Measurements from ENCODE around the gene PXDN.
"Not testable (repeated sequence)": the region's sequence is repeated elsewhere in the genome, so short reads cannot be mapped to it uniquely, and the experiment has no call there.

The PXDN gene

GRCh38 chr2:1705557-1706076, 38.7 kb downstream of the PXDN start:
- TF ChIP-seq, protein P1, sequence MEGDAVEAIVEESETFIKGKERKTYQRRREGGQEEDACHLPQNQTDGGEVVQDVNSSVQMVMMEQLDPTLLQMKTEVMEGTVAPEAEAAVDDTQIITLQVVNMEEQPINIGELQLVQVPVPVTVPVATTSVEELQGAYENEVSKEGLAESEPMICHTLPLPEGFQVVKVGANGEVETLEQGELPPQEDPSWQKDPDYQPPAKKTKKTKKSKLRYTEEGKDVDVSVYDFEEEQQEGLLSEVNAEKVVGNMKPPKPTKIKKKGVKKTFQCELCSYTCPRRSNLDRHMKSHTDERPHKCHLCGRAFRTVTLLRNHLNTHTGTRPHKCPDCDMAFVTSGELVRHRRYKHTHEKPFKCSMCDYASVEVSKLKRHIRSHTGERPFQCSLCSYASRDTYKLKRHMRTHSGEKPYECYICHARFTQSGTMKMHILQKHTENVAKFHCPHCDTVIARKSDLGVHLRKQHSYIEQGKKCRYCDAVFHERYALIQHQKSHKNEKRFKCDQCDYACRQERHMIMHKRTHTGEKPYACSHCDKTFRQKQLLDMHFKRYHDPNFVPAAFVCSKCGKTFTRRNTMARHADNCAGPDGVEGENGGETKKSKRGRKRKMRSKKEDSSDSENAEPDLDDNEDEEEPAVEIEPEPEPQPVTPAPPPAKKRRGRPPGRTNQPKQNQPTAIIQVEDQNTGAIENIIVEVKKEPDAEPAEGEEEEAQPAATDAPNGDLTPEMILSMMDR (IDR thresholded peaks at IDR 0.05; ENCODE audit: control insufficient read depth, insufficient read depth, low read depth, low read length, missing control alignments) = no peak
- H3K4me3 ChIP-seq (ENCODE audit: control insufficient read depth, low read depth, low read length) = no peak overlapping the region
- DNase-seq (ENCODE audit: low read depth) = no peak

DNA sequence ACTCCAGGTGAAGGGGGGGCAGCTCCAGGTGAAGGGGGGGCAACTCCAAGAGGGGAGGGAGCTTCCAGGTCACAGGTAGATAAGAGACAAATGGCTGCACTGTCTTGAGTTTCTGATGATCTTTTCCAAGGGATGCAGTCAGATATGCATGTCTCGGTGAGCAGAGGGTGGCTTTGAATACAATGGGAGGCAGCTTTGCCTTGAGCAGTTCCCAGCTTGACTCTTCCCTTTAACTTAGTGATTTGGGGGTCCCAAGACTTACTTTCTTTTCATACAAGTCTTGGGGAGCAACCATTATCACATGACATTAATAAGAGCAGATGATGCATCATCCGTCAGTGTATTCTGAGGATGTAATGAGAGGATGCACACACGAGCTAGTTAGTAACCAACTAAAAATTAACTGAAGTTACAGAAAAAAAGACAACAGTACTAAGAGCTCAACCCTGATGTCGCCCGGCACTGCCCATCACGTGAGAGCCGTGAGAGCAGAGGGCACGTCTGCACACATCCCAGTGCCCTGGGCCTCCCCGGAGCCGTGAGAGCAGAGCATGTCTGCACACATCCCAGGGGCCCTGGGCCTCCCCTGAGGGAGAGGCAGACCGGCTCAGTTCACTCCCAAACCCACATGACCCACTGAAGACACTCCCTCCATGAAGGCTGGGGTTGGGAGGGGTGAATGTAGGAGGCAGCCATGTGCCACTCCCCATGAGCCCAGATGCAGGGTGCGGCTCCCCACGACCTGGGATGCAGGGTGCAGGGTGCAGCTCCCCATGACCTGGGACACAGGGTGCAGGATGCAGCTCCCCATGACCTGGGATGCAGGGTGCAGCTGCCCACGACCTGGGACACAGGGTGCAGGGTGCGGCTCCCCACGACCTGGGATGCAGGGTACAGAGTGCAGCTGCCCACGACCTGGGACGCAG, 39.4 kb downstream of the PXDN start:
- TF ChIP-seq, protein P1 (IDR thresholded peaks at IDR 0.05; ENCODE audit: control insufficient read depth, insufficient read depth, low read depth, low read length, missing control alignments) = no peak
- no peak for DNase-seq (ENCODE audit: low read depth)
- no peak overlapping the region for H3K4me3 ChIP-seq (ENCODE audit: control insufficient read depth, low read depth, low read length)

DNA sequence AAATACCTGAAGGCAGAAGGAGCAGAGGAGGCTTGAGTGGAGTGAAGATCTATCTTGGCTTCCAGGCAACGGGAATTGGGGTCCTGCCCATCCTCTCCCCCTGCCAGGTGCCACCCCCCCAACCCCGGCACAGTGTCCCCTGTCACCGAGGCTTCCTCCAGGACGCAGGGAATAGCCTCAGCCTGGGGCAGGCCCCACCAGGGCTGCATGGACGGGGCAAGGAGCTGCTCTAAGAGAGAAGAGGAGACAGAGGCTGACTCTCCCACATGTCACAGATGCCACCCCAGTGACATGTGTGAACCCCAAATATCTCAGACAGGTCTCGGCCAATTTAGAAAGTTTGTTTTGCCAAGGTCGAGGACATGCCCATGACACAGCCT, 42.1 kb downstream of the PXDN start:
- TF ChIP-seq, protein P1 (IDR thresholded peaks at IDR 0.05; ENCODE audit: control insufficient read depth, insufficient read depth, low read depth, low read length, missing control alignments) = no peak
- DNase-seq (ENCODE audit: low read depth) = no peak
- H3K4me3 ChIP-seq (ENCODE audit: control insufficient read depth, low read depth, low read length) = no peak overlapping the region

DNA sequence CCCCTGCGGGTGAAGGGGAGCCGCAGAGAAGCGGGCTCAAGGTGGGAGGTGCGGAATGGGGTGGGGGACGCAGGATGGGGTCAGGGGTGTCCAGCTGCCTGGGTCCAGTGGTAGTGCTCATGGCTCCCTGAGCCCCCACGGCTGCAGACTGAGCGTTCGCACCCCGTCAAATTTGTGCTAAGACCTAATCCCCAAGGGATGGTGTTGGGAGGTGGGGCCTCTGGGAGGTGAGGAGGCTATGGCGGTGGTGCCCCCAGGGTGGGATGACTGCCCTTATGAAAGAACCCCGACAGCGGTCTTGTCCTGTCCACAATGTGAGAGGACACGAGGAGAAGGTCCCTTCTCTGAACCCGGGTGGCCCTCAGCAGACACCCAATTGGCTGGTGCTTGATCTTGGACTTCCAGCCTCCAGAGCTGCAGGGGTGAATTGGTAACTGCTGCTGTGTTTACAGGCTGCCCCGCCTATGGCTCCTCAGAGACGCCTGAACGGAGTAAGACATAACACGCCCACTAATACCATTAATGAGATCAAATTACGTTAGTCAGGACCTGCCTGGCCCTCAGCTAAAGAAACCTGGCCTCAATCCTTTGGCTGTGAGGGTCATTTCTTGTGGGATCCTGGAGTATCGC, 42.6 kb downstream of the PXDN start:
- no peak overlapping the region for H3K4me3 ChIP-seq (ENCODE audit: control insufficient read depth, low read depth, low read length)
- TF ChIP-seq, protein P1 (IDR thresholded peaks at IDR 0.05; ENCODE audit: control insufficient read depth, insufficient read depth, low read depth, low read length, missing control alignments) = no peak
- no peak for DNase-seq (ENCODE audit: low read depth)

DNA sequence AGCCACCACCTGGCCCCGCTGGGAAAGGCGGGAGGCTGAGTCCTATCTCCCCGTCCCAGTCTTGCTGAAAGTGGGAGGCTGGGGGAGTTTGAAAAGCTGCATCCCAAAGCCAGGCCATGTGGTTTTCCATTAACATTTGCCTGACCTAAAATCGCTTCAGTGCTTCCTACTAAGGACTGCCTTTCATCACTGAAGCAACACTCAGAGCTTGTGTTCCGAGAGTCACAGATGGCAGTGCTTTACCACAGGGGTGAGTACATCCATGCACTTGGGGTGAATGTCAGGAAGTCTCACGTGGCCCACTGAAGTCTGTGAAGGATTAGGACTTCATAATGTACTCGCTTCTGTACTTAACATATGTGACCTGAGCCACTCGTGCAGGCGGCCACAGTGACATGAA, 43.3 kb downstream of the PXDN start:
- no peak for DNase-seq (ENCODE audit: low read depth)
- TF ChIP-seq, protein P1 (IDR thresholded peaks at IDR 0.05; ENCODE audit: control insufficient read depth, insufficient read depth, low read depth, low read length, missing control alignments) = no peak
- H3K4me3 ChIP-seq (ENCODE audit: control insufficient read depth, low read depth, low read length) = no peak overlapping the region

- not testable (repeated sequence) for DNase-seq (ENCODE audit: low read depth); H3K4me3 ChIP-seq (ENCODE audit: control insufficient read depth, low read depth, low read length)
Measured at GRCh38 chr2:1700427-1700826, 43.9 kb downstream of the PXDN start.
